Measurements from ENCODE around the gene CCDC88B.

- TF ChIP-seq, protein P1, sequence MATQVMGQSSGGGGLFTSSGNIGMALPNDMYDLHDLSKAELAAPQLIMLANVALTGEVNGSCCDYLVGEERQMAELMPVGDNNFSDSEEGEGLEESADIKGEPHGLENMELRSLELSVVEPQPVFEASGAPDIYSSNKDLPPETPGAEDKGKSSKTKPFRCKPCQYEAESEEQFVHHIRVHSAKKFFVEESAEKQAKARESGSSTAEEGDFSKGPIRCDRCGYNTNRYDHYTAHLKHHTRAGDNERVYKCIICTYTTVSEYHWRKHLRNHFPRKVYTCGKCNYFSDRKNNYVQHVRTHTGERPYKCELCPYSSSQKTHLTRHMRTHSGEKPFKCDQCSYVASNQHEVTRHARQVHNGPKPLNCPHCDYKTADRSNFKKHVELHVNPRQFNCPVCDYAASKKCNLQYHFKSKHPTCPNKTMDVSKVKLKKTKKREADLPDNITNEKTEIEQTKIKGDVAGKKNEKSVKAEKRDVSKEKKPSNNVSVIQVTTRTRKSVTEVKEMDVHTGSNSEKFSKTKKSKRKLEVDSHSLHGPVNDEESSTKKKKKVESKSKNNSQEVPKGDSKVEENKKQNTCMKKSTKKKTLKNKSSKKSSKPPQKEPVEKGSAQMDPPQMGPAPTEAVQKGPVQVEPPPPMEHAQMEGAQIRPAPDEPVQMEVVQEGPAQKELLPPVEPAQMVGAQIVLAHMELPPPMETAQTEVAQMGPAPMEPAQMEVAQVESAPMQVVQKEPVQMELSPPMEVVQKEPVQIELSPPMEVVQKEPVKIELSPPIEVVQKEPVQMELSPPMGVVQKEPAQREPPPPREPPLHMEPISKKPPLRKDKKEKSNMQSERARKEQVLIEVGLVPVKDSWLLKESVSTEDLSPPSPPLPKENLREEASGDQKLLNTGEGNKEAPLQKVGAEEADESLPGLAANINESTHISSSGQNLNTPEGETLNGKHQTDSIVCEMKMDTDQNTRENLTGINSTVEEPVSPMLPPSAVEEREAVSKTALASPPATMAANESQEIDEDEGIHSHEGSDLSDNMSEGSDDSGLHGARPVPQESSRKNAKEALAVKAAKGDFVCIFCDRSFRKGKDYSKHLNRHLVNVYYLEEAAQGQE (IDR thresholded peaks at IDR 0.05; ENCODE audit: insufficient read depth in 1 of 2, low read depth in 2 of 2, low read length in 2 of 2), result no peak
- no peak for TF ChIP-seq POLR2AphosphoS5 (IDR thresholded peaks at IDR 0.05; ENCODE audit: low read depth, low read length)
Observed at GRCh38 chr11:64341429-64341828, 1.4 kb downstream of the CCDC88B start.

Measured in PFSK-1 (cell line).